Left lung (tissue), 10 donors: ENCODE data around the gene CLASP1. TPM values are rescaled to one million over a fixed set of nuclear protein-coding genes. Genes with fewer than 3 reads are reported as not detected.
"Not testable (repeated sequence)": the region's sequence is repeated elsewhere in the genome, so short reads cannot be mapped to it uniquely, and the experiment has no call there.

ENCODE experiments used
- ATAC-seq: fragments of 200-7000 bp; cut with Tn5 transposase; one replicate; pipeline ENCODE4 v1.9.1; 2020; ENCODE audit warnings: moderate library complexity
- DNase-seq, 4 donors: peaks; one replicate each; pipeline ENCODE4 v3.0.0-alpha.2; 2013 to 2020
- H3K27ac ChIP-seq, 2 donors: fragments of 200-600 bp; sonication (generic) in 1 of 2; one replicate each; pipeline versions ENCODE4 v1.5.0 to v1.8.0; 2020 to 2021
- H3K27me3 ChIP-seq, 2 donors: fragments of 200-600 bp; sonication (generic) in 1 of 2; one replicate each; pipeline versions ENCODE4 v1.5.0 to v1.8.0; 2020 to 2021
- H3K36me3 ChIP-seq, 2 donors: fragments of 200-600 bp; sonication (generic) in 1 of 2; one replicate each; pipeline versions ENCODE4 v1.5.0 to v1.8.0; 2020 to 2021
- H3K4me1 ChIP-seq, 2 donors: fragments of 200-600 bp; one replicate each; pipeline ENCODE4 v1.8.0; 2021
- H3K4me3 ChIP-seq, 2 donors: fragments of 200-600 bp; sonication (generic) in 1 of 2; one replicate each; pipeline versions ENCODE4 v1.5.0 to v1.8.0; 2020 to 2021; ENCODE audit warnings: mild to moderate bottlenecking in 1 of 2
- H3K9me3 ChIP-seq, 2 donors: fragments of 200-600 bp; sonication (generic) in 1 of 2; one replicate each; pipeline versions ENCODE4 v1.5.0 to v1.8.0; 2020 to 2021
- intact Hi-C, 2 donors: fragments of 100-400 bp; cut with DNase I; formaldehyde crosslinking; loops; one replicate each; pipeline versions ENCODE4 v1.11.2 to v1.14.2; 2022
- polyA plus RNA-seq, 6 donors: library from polyadenylated mRNA; unstranded; fragments of 120-200 nt; gene quantifications; one replicate each; pipeline ENCODE4 v1.2.1, GENCODE V29; 2013; ENCODE audit not compliant: insufficient read length in 6 of 6
- total RNA-seq, 2 donors: library from RNA; stranded (reverse); fragmentation: NEBNext Ultra II Directional; extraction: Animal tissue kit (Norgen Biotek cat#: 25700); gene quantifications; one replicate each; pipeline ENCODE4 v1.2.1, GENCODE V29; 2021
- TF ChIP-seq, protein P1 (sequence below), 2 donors: fragments of 200-600 bp; sonication (generic) in 1 of 2; IDR thresholded peaks; one replicate each; pipeline versions ENCODE4 v1.5.0 to v1.8.0; 2021; ENCODE audit warnings: antibody characterized with exemption in 2 of 2
- donor health status: DM: no; HTN: yes; CAD: no.
- donor health status: DM: no; HTN: no; CAD: no.

CLASP1 gene
- total and polyA plus RNA-seq, 8 donors: 42.9 to 52.1 (median 48.7) TPM

GRCh38 chr2:121567452-121567851, 81.8 kb downstream of the CLASP1 start:
- no peak overlapping the region for H3K27ac ChIP-seq
- H3K27me3 ChIP-seq: no peaks in the 10 kb centered on the region
- no peaks in the 10 kb centered on the region for H3K9me3 ChIP-seq
- DNase-seq (no peak), ATAC-seq (no peak)
- TF ChIP-seq, protein P1, sequence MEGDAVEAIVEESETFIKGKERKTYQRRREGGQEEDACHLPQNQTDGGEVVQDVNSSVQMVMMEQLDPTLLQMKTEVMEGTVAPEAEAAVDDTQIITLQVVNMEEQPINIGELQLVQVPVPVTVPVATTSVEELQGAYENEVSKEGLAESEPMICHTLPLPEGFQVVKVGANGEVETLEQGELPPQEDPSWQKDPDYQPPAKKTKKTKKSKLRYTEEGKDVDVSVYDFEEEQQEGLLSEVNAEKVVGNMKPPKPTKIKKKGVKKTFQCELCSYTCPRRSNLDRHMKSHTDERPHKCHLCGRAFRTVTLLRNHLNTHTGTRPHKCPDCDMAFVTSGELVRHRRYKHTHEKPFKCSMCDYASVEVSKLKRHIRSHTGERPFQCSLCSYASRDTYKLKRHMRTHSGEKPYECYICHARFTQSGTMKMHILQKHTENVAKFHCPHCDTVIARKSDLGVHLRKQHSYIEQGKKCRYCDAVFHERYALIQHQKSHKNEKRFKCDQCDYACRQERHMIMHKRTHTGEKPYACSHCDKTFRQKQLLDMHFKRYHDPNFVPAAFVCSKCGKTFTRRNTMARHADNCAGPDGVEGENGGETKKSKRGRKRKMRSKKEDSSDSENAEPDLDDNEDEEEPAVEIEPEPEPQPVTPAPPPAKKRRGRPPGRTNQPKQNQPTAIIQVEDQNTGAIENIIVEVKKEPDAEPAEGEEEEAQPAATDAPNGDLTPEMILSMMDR (IDR thresholded peaks at IDR 0.05): no peak
- intact Hi-C loops: no loop called here
- H3K4me1 ChIP-seq: peaks cover 0 to 15% of the 10 kb centered on the region in 2 donors
- H3K4me3 ChIP-seq: no peak overlapping the region
- no peaks in the 10 kb centered on the region for H3K36me3 ChIP-seq

DNA sequence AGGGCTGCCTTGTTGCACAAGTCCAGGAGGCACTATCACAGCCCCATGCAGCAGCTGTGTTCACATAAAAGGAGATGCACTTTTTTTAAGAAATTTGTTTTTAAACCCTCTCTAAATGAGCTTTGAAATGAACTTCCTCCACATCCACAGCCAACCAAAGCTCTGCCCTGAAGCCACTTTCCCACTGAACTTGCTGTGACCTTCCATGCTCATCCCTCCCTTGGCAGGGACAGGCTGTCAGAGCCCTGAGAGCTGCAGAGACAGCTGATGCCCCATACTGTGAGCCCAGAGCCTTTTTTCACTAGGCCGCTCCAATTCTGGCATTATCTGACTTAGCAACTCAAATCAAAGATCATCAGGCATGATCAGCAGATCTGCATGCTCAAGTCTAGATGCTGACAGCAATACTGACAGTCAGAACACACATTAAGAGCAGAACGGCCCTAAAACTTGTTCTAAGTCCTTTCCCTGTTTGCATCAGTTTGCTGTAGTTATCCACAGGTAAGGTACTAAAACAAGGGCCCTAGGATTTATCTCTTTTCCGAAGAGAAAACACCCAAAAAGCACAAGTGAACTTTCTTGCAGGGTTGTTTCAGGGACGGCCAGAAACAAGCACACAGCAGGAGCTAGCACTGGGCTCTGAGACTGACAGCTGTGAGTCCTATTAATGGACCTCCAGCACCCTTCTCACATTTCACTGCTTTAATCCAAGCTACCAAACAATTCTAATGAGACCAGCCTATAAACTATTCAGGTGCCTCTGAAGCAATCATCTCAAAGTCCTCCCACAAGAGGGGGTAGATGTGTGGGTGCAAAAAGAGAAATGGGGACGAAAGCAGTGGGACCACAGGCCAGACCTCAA, 83.6 kb downstream of the CLASP1 start:
- ATAC-seq: no peak
- H3K27me3 ChIP-seq: no peaks in the 10 kb centered on the region
- no peak overlapping the region for H3K4me3 ChIP-seq
- TF ChIP-seq, protein P1 (IDR thresholded peaks at IDR 0.05): no peak
- H3K27ac ChIP-seq: no peak overlapping the region
- no peaks in the 10 kb centered on the region for H3K36me3 ChIP-seq
- peak in 1 of 4 donors; percentile 22 for DNase-seq
- intact Hi-C loops: no loop called here
- peaks cover 0 to 15% of the 10 kb centered on the region in 2 donors for H3K4me1 ChIP-seq
- no peaks in the 10 kb centered on the region for H3K9me3 ChIP-seq

DNA sequence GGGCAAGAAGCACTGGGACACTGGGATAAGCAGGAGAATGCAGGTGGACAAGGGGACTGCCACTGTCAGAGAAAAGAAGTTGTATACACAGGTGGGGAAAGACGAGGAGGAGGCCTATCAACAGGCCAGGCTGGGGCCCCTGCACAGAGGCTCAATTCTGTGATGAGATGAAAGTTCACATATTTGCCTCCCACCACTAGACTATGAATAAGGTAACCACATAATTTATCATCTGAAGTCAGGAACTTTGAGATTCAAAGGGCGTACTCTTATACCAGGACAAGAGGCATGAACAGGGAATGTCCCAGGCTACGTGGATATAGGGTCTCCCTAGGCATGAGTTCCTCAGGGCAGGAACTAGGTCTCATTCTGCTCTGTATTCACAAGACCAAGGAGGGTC, 84.4 kb downstream of the CLASP1 start:
- no peaks in the 10 kb centered on the region for H3K27me3 ChIP-seq
- intact Hi-C loops: no loop called here
- ATAC-seq (no peak), DNase-seq (no peak)
- H3K9me3 ChIP-seq: no peaks in the 10 kb centered on the region
- H3K36me3 ChIP-seq: no peaks in the 10 kb centered on the region
- TF ChIP-seq, protein P1 (IDR thresholded peaks at IDR 0.05): no peak
- H3K4me3 ChIP-seq: no peak overlapping the region
- H3K27ac ChIP-seq: no peak overlapping the region
- peaks cover 0 to 15% of the 10 kb centered on the region in 2 donors for H3K4me1 ChIP-seq

DNA sequence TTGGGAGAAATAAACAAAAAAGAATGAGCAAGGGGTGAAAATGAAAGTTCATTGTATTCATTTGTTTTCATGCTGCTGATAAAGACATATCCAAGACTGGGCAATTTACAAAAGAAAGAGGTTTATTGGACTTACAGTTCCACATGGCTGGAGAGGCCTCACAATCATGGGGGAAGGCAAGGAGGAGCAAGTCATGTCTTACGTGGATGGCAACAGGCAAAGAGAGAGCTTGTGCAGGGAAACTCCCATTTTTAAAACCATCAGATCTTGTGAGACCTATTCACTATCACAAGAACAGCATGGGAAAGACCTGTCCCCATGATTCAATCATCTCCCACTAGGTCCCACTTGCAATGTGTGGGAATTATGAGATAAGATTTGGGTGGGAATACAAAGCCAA, 85.5 kb downstream of the CLASP1 start:
- H3K27me3 ChIP-seq, H3K36me3 ChIP-seq, H3K9me3 ChIP-seq, DNase-seq, H3K4me3 ChIP-seq, H3K27ac ChIP-seq, ATAC-seq, intact Hi-C loops: not testable (repeated sequence)
- H3K4me1 ChIP-seq: peaks cover 0 to 15% of the 10 kb centered on the region in 2 donors

DNA sequence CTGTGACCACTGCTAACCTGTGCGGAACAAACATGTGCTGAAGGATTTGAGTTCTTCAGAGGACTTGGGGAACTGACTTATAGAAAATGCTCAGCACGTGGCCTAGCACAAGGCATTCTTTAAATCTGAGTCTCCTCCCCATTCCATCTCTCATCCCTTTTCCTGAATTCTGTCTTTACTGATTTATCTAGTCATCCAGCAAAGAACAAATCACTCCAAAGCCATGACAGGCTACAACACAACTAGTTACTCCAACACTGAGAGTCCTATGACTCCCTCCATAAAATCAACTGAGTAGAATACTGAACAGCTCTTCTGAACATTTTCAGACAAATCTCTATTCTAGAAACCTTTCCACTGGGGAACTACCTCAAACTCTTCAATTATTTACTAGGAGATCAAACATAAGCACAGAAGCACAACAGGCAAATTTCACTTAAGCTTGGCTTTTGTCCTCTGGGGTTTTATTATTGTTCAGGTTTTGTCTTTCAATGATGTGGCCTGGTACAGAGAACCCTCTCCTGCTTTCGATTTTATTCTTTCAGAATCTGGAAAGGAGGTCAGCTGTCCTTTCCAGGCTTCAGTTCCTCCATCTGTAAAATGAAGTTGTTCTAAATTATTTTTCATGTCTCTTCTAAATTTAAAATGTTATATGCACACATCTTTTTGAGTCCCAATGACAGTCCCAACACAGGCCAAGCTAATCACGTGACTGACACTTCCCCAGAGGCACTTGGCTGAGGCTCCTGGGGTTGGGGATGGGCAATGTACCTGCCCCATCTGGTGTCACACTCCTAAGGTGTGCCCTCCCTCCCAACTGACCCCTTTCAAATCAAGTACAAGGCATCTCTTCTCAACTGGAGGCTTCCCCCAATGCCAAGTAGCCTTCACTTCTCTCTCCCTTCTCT, 86.7 kb downstream of the CLASP1 start:
- intact Hi-C loops: no loop called here
- Histone ChIP-seq H3K4me1 (peaks cover 0 to 15% of the 10 kb centered on the region in 2 donors), H3K27me3 (no peaks in the 10 kb centered on the region), H3K4me3 (no peak overlapping the region), H3K36me3 (no peaks in the 10 kb centered on the region), H3K9me3 (no peaks in the 10 kb centered on the region), H3K27ac (no peak overlapping the region)
- no peak for ATAC-seq
- TF ChIP-seq, protein P1 (IDR thresholded peaks at IDR 0.05): no peak
- no peak for DNase-seq
